Activated naive CD4-positive, alpha-beta T cell treated with anti-CD3 and anti-CD28 coated beads, Interleukin-2, amount 50 U/mL, for 72 hours (primary cell): ENCODE data around the gene POLD2. TPM values are rescaled to one million over a fixed set of nuclear protein-coding genes. Genes with fewer than 3 reads are reported as not detected.

Source experiments
- ATAC-seq, 2 donors: fragments of 150-1000 bp; cut with Tn5 transposase; 2 replicates each; pipeline ENCODE4 v1.10.0; 2021; ENCODE audit warnings: mild to moderate bottlenecking in 2 of 2, moderate library complexity in 2 of 2
- DNase-seq, 2 donors: peaks; one replicate each; pipeline ENCODE4 v3.0.0; 2021 to 2022; ENCODE audit warnings: low spot score in 2 of 2
- H3K27ac Mint-ChIP-seq, 2 donors: one replicate each; pipeline ENCODE4 v1.8.0; 2022; ENCODE audit warnings: mild to moderate bottlenecking in 2 of 2, mixed read lengths in 2 of 2
- H3K36me3 Mint-ChIP-seq, 2 donors: one replicate each; pipeline ENCODE4 v1.8.0; 2022; ENCODE audit warnings: mixed read lengths in 2 of 2
- H3K9me3 Mint-ChIP-seq, 2 donors: one replicate each; pipeline ENCODE4 v1.8.0; 2022; ENCODE audit warnings: mixed read lengths in 2 of 2
- total RNA-seq, 2 donors: library from RNA; stranded (reverse); gene quantifications; one replicate each; pipeline ENCODE4 v1.2.3, GENCODE V29; 2022

The POLD2 gene
- total RNA-seq, 2 donors from 2014 or later: 129 to 212 TPM

- H3K9me3 Mint-ChIP-seq: no peaks in the 10 kb centered on the region
- no peak for DNase-seq
- ATAC-seq: no peak
- peaks cover 0 to 6% of the 10 kb centered on the region in 2 donors for H3K36me3 Mint-ChIP-seq
- H3K27ac Mint-ChIP-seq: no peak overlapping the region
These were observed 12.4 kb downstream of the POLD2 start for GRCh38 chr7:44110719-44111635.

- H3K9me3 Mint-ChIP-seq: no peaks in the 10 kb centered on the region
- no peak overlapping the region for H3K27ac Mint-ChIP-seq
- H3K36me3 Mint-ChIP-seq: peaks cover 0 to 6% of the 10 kb centered on the region in 2 donors
- ATAC-seq (no peak), DNase-seq (no peak)
These were observed 13.4 kb downstream of the POLD2 start for GRCh38 chr7:44109991-44110390.

GRCh38 chr7:44108768-44109750, 14.3 kb downstream of the POLD2 start:
- peaks cover 0 to 4% of the 10 kb centered on the region in 2 donors for H3K36me3 Mint-ChIP-seq
- H3K9me3 Mint-ChIP-seq: no peaks in the 10 kb centered on the region
- ATAC-seq (no peak), DNase-seq (no peak)
- H3K27ac Mint-ChIP-seq: peak overlapping the region in 1 of 2 donors; percentile 70

- ATAC-seq (no peak), DNase-seq (no peak)
- H3K36me3 Mint-ChIP-seq: no peaks in the 10 kb centered on the region
- H3K27ac Mint-ChIP-seq: peak overlapping the region in 1 of 2 donors; percentile 70
- H3K9me3 Mint-ChIP-seq: no peaks in the 10 kb centered on the region
These were observed 15.2 kb downstream of the POLD2 start for GRCh38 chr7:44107961-44108767.

GRCh38 chr7:44107116-44107960, 16.0 kb downstream of the POLD2 start:
- no peaks in the 10 kb centered on the region for H3K36me3 Mint-ChIP-seq
- no peak for ATAC-seq

GRCh38 chr7:44106311-44107065, 16.9 kb downstream of the POLD2 start:
- peak overlapping the region in 1 of 2 donors; percentile 19 for H3K27ac Mint-ChIP-seq
- ATAC-seq (no peak), DNase-seq (no peak)
- no peaks in the 10 kb centered on the region for H3K9me3 Mint-ChIP-seq
- H3K36me3 Mint-ChIP-seq: no peaks in the 10 kb centered on the region

More at GRCh38 chr7:44107116-44107960, 16.0 kb downstream of the POLD2 start:
- H3K9me3 Mint-ChIP-seq: no peaks in the 10 kb centered on the region
- H3K27ac Mint-ChIP-seq: no peak overlapping the region
- no peak for DNase-seq

- peak overlapping the region; percentile 19 to 48 for H3K27ac Mint-ChIP-seq
- H3K9me3 Mint-ChIP-seq: no peaks in the 10 kb centered on the region
- no peaks in the 10 kb centered on the region for H3K36me3 Mint-ChIP-seq
- no peak for DNase-seq
- ATAC-seq: no peak
These were observed 17.5 kb downstream of the POLD2 start for GRCh38 chr7:44105832-44106231.

GRCh38 chr7:44104860-44105771, 18.2 kb downstream of the POLD2 start:
- peak; percentile 36 to 42 for ATAC-seq
- Mint-ChIP-seq H3K36me3 (no peaks in the 10 kb centered on the region), H3K9me3 (no peaks in the 10 kb centered on the region), H3K27ac (peak overlapping the region; percentile 19 to 84)
- DNase-seq: no peak

GRCh38 chr7:44103923-44104859, 19.2 kb downstream of the POLD2 start, which contains the start of gene AEBP1:
Gene AEBP1 (plus strand): TSS chr7:44104345. CDS start chr7:44104666, 321 bp downstream.
- ATAC-seq: peak; percentile 59 to 86
- no peak for DNase-seq
- Mint-ChIP-seq H3K27ac (peak within 1 kb of the TSS; percentile 19 to 84), H3K9me3 (no peaks in the 10 kb centered on the region), H3K36me3 (no peaks in the 10 kb centered on the region)

- Mint-ChIP-seq H3K36me3 (no peaks in the 10 kb centered on the region), H3K27ac (no peak overlapping the region), H3K9me3 (no peaks in the 10 kb centered on the region)
- no peak for ATAC-seq
- DNase-seq: no peak
These were observed 19.8 kb downstream of the POLD2 start for GRCh38 chr7:44103566-44103922.

GRCh38 chr7:44102846-44103565, 20.3 kb downstream of the POLD2 start:
- Mint-ChIP-seq H3K27ac (peak overlapping the region in 1 of 2 donors; percentile 72), H3K9me3 (no peaks in the 10 kb centered on the region), H3K36me3 (no peaks in the 10 kb centered on the region)
- ATAC-seq (no peak), DNase-seq (no peak)

GRCh38 chr7:44101966-44102845, 21.1 kb downstream of the POLD2 start:
- H3K27ac Mint-ChIP-seq: peak overlapping the region in 1 of 2 donors; percentile 16
- no peaks in the 10 kb centered on the region for H3K9me3 Mint-ChIP-seq
- no peaks in the 10 kb centered on the region for H3K36me3 Mint-ChIP-seq
- no peak for ATAC-seq
- DNase-seq: no peak
